Embryonic facial prominence (tissue), 1 donor: ENCODE measurements around the gene RAPGEF4.

ENCODE experiments used
- DNase-seq: peaks from one replicate; pipeline ENCODE4 v3.0.0-alpha.2; 2016; ENCODE audit errors: extremely low spot score

Gene RAPGEF4

GRCh38 chr2:172860336-172860707, 124.7 kb downstream of the RAPGEF4 start:
- no peak for DNase-seq

- no peak for DNase-seq
Observed at GRCh38 chr2:172861098-172861497, 125.5 kb downstream of the RAPGEF4 start.

- DNase-seq: no peak
Observed at GRCh38 chr2:172861656-172862476, 126.2 kb downstream of the RAPGEF4 start.

- DNase-seq: no peak
Observed at GRCh38 chr2:172863341-172863740, 127.7 kb downstream of the RAPGEF4 start.

GRCh38 chr2:172864182-172864581, 128.5 kb downstream of the RAPGEF4 start:
- no peak for DNase-seq

GRCh38 chr2:172865422-172865821, 129.8 kb downstream of the RAPGEF4 start:
- DNase-seq: no peak

GRCh38 chr2:172869861-172870260, 134.2 kb downstream of the RAPGEF4 start:
- no peak for DNase-seq

GRCh38 chr2:172870396-172870795, 134.8 kb downstream of the RAPGEF4 start:
- no peak for DNase-seq

GRCh38 chr2:172877826-172878225, 142.2 kb downstream of the RAPGEF4 start:
- no peak for DNase-seq

- no peak for DNase-seq
Observed at GRCh38 chr2:172878260-172878659, 142.6 kb downstream of the RAPGEF4 start.

- DNase-seq: no peak
Observed at GRCh38 chr2:172884336-172884735, 148.7 kb downstream of the RAPGEF4 start.

GRCh38 chr2:172885996-172886395, 150.4 kb downstream of the RAPGEF4 start:
- DNase-seq: no peak

GRCh38 chr2:172887280-172887679, 151.6 kb downstream of the RAPGEF4 start:
- no peak for DNase-seq

- DNase-seq: no peak
Observed at GRCh38 chr2:172888714-172889669, 153.3 kb downstream of the RAPGEF4 start.

- no peak for DNase-seq
Observed at GRCh38 chr2:172889768-172890430, 154.3 kb downstream of the RAPGEF4 start.

GRCh38 chr2:172893111-172893510, 157.5 kb downstream of the RAPGEF4 start:
- no peak for DNase-seq

GRCh38 chr2:172893671-172894070, 158.0 kb downstream of the RAPGEF4 start:
- no peak for DNase-seq

- DNase-seq: no peak
Observed at GRCh38 chr2:172894689-172895387, 159.2 kb downstream of the RAPGEF4 start.

- no peak for DNase-seq
Observed at GRCh38 chr2:172896661-172897081, 161.0 kb downstream of the RAPGEF4 start.

GRCh38 chr2:172900871-172901270, 165.2 kb downstream of the RAPGEF4 start:
- DNase-seq: no peak

GRCh38 chr2:172901913-172902312, 166.3 kb downstream of the RAPGEF4 start:
- no peak for DNase-seq
